GM06990 (cell line): Measurements from ENCODE around the gene SAMD14.

Source experiments
- DNase-seq: peaks from one replicate; pipeline ENCODE4 v3.0.0-alpha.2; 2011; ENCODE audit not compliant: insufficient read length; ENCODE audit errors: extremely low read depth
- H3K27me3 ChIP-seq: replicated peaks from 2 replicates; pipeline ENCODE4 v1.6.0; 2011; ENCODE audit warnings: low read length; ENCODE audit not compliant: control insufficient read depth, insufficient read depth
- H3K36me3 ChIP-seq: 2 replicates; pipeline ENCODE4 v1.5.1; 2011; ENCODE audit warnings: low read length; ENCODE audit not compliant: control insufficient read depth, insufficient read depth
- H3K4me3 ChIP-seq: replicated peaks from 2 replicates; pipeline ENCODE4 v1.5.1; 2011; ENCODE audit warnings: low read depth, mild to moderate bottlenecking, control low read depth, low read length
- CTCF ChIP-seq: IDR thresholded peaks from 2 replicates; pipeline ENCODE4 v1.5.1; 2011; ENCODE audit warnings: low read length, control low read depth, mild to moderate bottlenecking, inconsistent platforms; ENCODE audit not compliant: insufficient read depth, poor library complexity, severe bottlenecking

Gene SAMD14

GRCh38 chr17:50070908-50071680 lies 58.9 kb downstream of the SAMD14 start:
- no peak overlapping the region for H3K4me3 ChIP-seq
- H3K36me3 ChIP-seq = peaks cover 5% of the 10 kb centered on the region
- TF ChIP-seq CTCF = no peak
- H3K27me3 ChIP-seq = no peaks in the 10 kb centered on the region
- no peak for DNase-seq

GRCh38 chr17:50067996-50068395 lies 62.0 kb downstream of the SAMD14 start:
- Histone ChIP-seq H3K27me3 (no peaks in the 10 kb centered on the region), H3K36me3 (peaks cover 5% of the 10 kb centered on the region), H3K4me3 (no peak overlapping the region)
- TF ChIP-seq CTCF = no peak
- DNase-seq = no peak

- Histone ChIP-seq H3K4me3 (no peak overlapping the region), H3K27me3 (no peaks in the 10 kb centered on the region), H3K36me3 (peaks cover 5% of the 10 kb centered on the region)
- no peak for TF ChIP-seq CTCF
- DNase-seq = no peak
Measured at GRCh38 chr17:50066995-50067394, 63.0 kb downstream of the SAMD14 start.

- H3K27me3 ChIP-seq = no peaks in the 10 kb centered on the region
- peaks cover 5% of the 10 kb centered on the region for H3K36me3 ChIP-seq
- no peak for DNase-seq
- TF ChIP-seq CTCF = no peak
- H3K4me3 ChIP-seq = no peak overlapping the region
Measured at GRCh38 chr17:50065056-50065455, 64.9 kb downstream of the SAMD14 start.

- no peak for DNase-seq
- Histone ChIP-seq H3K27me3 (no peaks in the 10 kb centered on the region), H3K36me3 (peaks cover 2% of the 10 kb centered on the region), H3K4me3 (no peak overlapping the region)
- no peak for TF ChIP-seq CTCF
Measured at GRCh38 chr17:50064253-50065001, 65.5 kb downstream of the SAMD14 start.
